GM12892 (cell line): ENCODE results near the gene ANKRD34A.

ENCODE experiments used
- POLR2A ChIP-seq: IDR thresholded peaks from 2 replicates; pipeline ENCODE4 v1.6.1; 2011; ENCODE audit warnings: low read depth, low read length, control low read depth
- POLR2AphosphoS5 ChIP-seq: IDR thresholded peaks from 2 replicates; pipeline ENCODE4 v1.6.1; 2011; ENCODE audit warnings: low read depth, low read length, control low read depth

DNA sequence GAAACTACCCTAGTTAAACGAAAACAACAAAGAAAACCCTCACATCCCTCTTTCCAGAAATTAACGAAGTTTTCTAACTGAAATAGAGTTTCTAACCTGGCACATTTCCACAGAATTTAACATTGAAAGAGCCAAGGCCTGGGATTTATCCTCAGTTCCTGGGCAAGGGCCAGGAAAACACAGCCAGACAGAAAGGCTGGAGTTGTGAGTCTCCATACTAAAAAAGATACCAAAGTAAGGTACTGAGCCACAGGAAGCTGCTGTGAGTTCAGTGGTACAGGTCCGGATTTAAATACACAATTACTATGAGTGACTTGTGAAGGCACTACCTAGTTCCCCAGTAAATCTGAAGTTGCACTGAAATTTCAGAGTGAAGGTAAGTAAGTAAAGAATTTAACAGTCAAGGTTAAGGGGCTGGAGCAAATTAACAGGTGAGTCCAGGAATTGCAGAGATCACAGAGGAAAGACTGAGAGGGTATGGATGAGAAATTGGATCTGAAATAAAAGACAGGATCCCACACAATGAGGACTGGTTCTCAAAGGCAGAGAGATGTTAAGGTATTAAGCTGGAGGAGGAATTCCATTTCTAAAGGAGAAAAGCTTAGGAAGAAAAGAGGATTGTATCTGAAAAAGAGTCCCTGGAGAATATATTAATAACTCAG, 7.5 kb downstream of the ANKRD34A start:
- no peak for TF ChIP-seq POLR2A
- no peak for TF ChIP-seq POLR2AphosphoS5
